H1 (cell line): Measurements from ENCODE around the gene MGAT4B. TPM values are rescaled to one million over a fixed set of nuclear protein-coding genes. Genes with fewer than 3 reads are reported as not detected.

ENCODE experiments used
- CTCF ChIA-PET: fragments of 300-600 bp; sonication (Branson Sonifier 250); formaldehyde crosslinking; loops from one replicate; lab custom pipeline; 2021; ENCODE audit not compliant: partially characterized antibody; lab: Charles Lee
- POLR2A ChIA-PET: fragments of 300-600 bp; sonication (Branson Sonifier 250); formaldehyde crosslinking; loops from one replicate; lab custom pipeline; 2021; ENCODE audit warnings: inconsistent platforms; ENCODE audit not compliant: partially characterized antibody; lab: Charles Lee
- DNase-seq, 2 experiments: peaks; one replicate each; pipeline versions ENCODE4 v3.0.0 to v3.0.0-alpha.2; 2010 to 2022; ENCODE audit warnings: low spot score in 2 of 2, low read depth in 1 of 2, mixed read lengths in 1 of 2
- FAIRE-seq: peaks from 2 replicates; lab custom pipeline; 2011; peaks lifted over from hg19 to GRCh38; lab: Jason Lieb, UNC
- H2AFZ ChIP-seq: 2 replicates; pipeline ENCODE4 v1.8.1; 2012; ENCODE audit warnings: low read length, inconsistent platforms
- H2AK5ac ChIP-seq: 2 replicates; pipeline ENCODE4 v1.6.1; 2013; ENCODE audit warnings: low read depth, low read length
- H2BK120ac ChIP-seq: replicated peaks from 2 replicates; pipeline ENCODE3; 2013; ENCODE audit warnings: low read depth, low read length, inconsistent platforms
- H2BK12ac ChIP-seq: 2 replicates; pipeline ENCODE4 v1.6.1; 2013; ENCODE audit warnings: low read depth, low read length
- H2BK15ac ChIP-seq: 2 replicates; pipeline ENCODE4 v1.6.1; 2013; ENCODE audit warnings: low read length
- H2BK20ac ChIP-seq: 2 replicates; pipeline ENCODE4 v1.6.1; 2013; ENCODE audit warnings: low read length
- H2BK5ac ChIP-seq: 2 replicates; pipeline ENCODE4 v1.6.1; 2013; ENCODE audit warnings: low read depth, low read length
- H3K14ac ChIP-seq: 2 replicates; pipeline ENCODE4 v1.6.1; 2013; ENCODE audit warnings: inconsistent platforms; ENCODE audit not compliant: insufficient read length
- H3K18ac ChIP-seq: 2 replicates; pipeline ENCODE4 v1.6.1; 2013; ENCODE audit warnings: low read length; ENCODE audit errors: extremely low read depth
- H3K23ac ChIP-seq: 2 replicates; pipeline ENCODE4 v1.6.1; 2013; ENCODE audit warnings: inconsistent platforms; ENCODE audit not compliant: insufficient read length
- H3K23me2 ChIP-seq: 2 replicates; pipeline ENCODE4 v1.6.1; 2013; ENCODE audit warnings: low read depth, low read length
- H3K27ac ChIP-seq: 2 replicates; pipeline ENCODE4 v1.6.1; 2011; ENCODE audit warnings: low read depth, low read length, inconsistent platforms
- H3K27me3 ChIP-seq, 4 experiments: replicated peaks in 1 of 4; 1 replicate in 1 of 4; 2 replicates in 3 of 4; pipeline versions ENCODE4 v1.6.1 to v1.8.1; 2011 to 2013; ENCODE audit warnings: low read length in 3 of 4, mild to moderate bottlenecking in 3 of 4, inconsistent platforms in 2 of 4, mixed read lengths in 2 of 4, moderate library complexity in 1 of 4; ENCODE audit not compliant: control insufficient read depth in 3 of 4, insufficient read depth in 3 of 4; ENCODE audit errors: extremely low read depth in 1 of 4
- H3K36me3 ChIP-seq, 4 experiments: 2 replicates each; pipeline versions ENCODE4 v1.6.1 to v1.8.1; 2011 to 2013; ENCODE audit warnings: mild to moderate bottlenecking in 4 of 4, low read length in 3 of 4, moderate library complexity in 2 of 4, control low read depth in 1 of 4, inconsistent platforms in 1 of 4; ENCODE audit not compliant: insufficient read depth in 4 of 4, control insufficient read depth in 2 of 4
- H3K4ac ChIP-seq: replicated peaks from 2 replicates; pipeline ENCODE3; 2013; ENCODE audit warnings: low read length, low read depth, mixed read lengths, inconsistent platforms; ENCODE audit not compliant: insufficient read length
- H3K4me1 ChIP-seq, 4 experiments: replicated peaks in 1 of 4; 1 replicate in 1 of 4; 2 replicates in 3 of 4; pipeline versions ENCODE4 v1.6.1 to v1.8.1; 2011 to 2013; ENCODE audit warnings: low read length in 3 of 4, inconsistent platforms in 2 of 4, mixed read lengths in 1 of 4; ENCODE audit not compliant: insufficient read depth in 4 of 4, control insufficient read depth in 3 of 4
- H3K4me2 ChIP-seq, 2 experiments: 2 replicates each; pipeline versions ENCODE4 v1.6.1 to v1.8.1; 2011 to 2013; ENCODE audit warnings: low read depth in 2 of 2, low read length in 2 of 2, control low read depth in 1 of 2, inconsistent platforms in 1 of 2, mild to moderate bottlenecking in 1 of 2; ENCODE audit not compliant: insufficient read depth in 1 of 2
- H3K4me3 ChIP-seq, 4 experiments: fragments of 200-600, 300-600 bp in 1 of 4; sonication (generic), shearing (Covaris generic), sonication (Bioruptor Twin) in 1 of 4; 2 replicates each; pipeline versions ENCODE4 v1.5.1 to v1.8.1; 2011 to 2016; ENCODE audit warnings: low read length in 4 of 4, low read depth in 3 of 4, control low read depth in 2 of 4, inconsistent platforms in 2 of 4, mild to moderate bottlenecking in 2 of 4, mixed read lengths in 1 of 4, moderate library complexity in 1 of 4; ENCODE audit not compliant: insufficient read depth in 2 of 4; ENCODE audit errors: extremely low read depth in 1 of 4
- H3K56ac ChIP-seq: replicated peaks from 2 replicates; pipeline ENCODE3; 2013; ENCODE audit warnings: low read depth, mild to moderate bottlenecking, mixed read lengths, low read length, inconsistent platforms; ENCODE audit not compliant: insufficient read length
- H3K79me1 ChIP-seq: 2 replicates; pipeline ENCODE4 v1.6.1; 2013; ENCODE audit warnings: low read depth, low read length, control low read depth
- H3K79me2 ChIP-seq, 2 experiments: 2 replicates each; pipeline versions ENCODE4 v1.6.1 to v1.8.1; 2012 to 2013; ENCODE audit warnings: low read length in 2 of 2, mild to moderate bottlenecking in 2 of 2, inconsistent platforms in 1 of 2; ENCODE audit not compliant: insufficient read depth in 2 of 2, control insufficient read depth in 1 of 2
- H3K9ac ChIP-seq, 4 experiments: replicated peaks in 1 of 4; 1 replicate in 1 of 4; 2 replicates in 3 of 4; pipeline versions ENCODE4 v1.6.1 to v1.8.1; 2011 to 2013; ENCODE audit warnings: low read depth in 3 of 4, low read length in 3 of 4, control low read depth in 2 of 4, mild to moderate bottlenecking in 2 of 4, moderate library complexity in 2 of 4, inconsistent platforms in 1 of 4; ENCODE audit errors: extremely low read depth in 1 of 4
- H3K9me3 ChIP-seq, 2 experiments: 2 replicates each; pipeline versions ENCODE4 v1.6.1 to v1.8.1; 2012 to 2013; ENCODE audit warnings: mild to moderate bottlenecking in 2 of 2, moderate library complexity in 2 of 2, control low read depth in 1 of 2, inconsistent platforms in 1 of 2, low read depth in 1 of 2, low read length in 1 of 2, mixed read lengths in 1 of 2; ENCODE audit not compliant: insufficient read depth in 2 of 2
- H4K20me1 ChIP-seq, 2 experiments: replicated peaks in 1 of 2; 2 replicates each; pipeline versions ENCODE3 to v1.8.1; 2011 to 2013; ENCODE audit warnings: inconsistent platforms in 2 of 2, low read length in 2 of 2, mild to moderate bottlenecking in 1 of 2; ENCODE audit not compliant: insufficient read depth in 2 of 2, control insufficient read depth in 1 of 2
- H4K5ac ChIP-seq: 2 replicates; pipeline ENCODE4 v1.6.1; 2013; ENCODE audit warnings: low read length, low read depth, mixed read lengths, inconsistent platforms; ENCODE audit not compliant: insufficient read length
- H4K8ac ChIP-seq: 2 replicates; pipeline ENCODE4 v1.8.0; 2013; ENCODE audit warnings: mild to moderate bottlenecking, moderate library complexity, low read length, inconsistent platforms; ENCODE audit not compliant: insufficient read depth; ENCODE audit errors: extremely low read depth
- H4K91ac ChIP-seq: replicated peaks from 2 replicates; pipeline ENCODE3; 2013; ENCODE audit warnings: low read length, mixed read lengths, inconsistent platforms; ENCODE audit not compliant: insufficient read length
- WGBS, 2 experiments: shearing (Covaris generic) in 1 of 2; methylation state at CpG; one replicate each; pipeline versions ENCODE4 v1.1.6 to v1.1.7; 2013 to 2015; ENCODE audit warnings: low lambda C conversion rate in 2 of 2, mixed read lengths in 2 of 2, inconsistent platforms in 1 of 2, low coverage in 1 of 2, missing lambda C conversion rate in 1 of 2; ENCODE audit not compliant: insufficient replicate concordance in 2 of 2, insufficient coverage in 1 of 2, insufficient read length in 1 of 2; ENCODE audit errors: extremely low coverage in 1 of 2, missing lambda C conversion rate in 1 of 2; 5-methylcytosine and 5-hydroxymethylcytosine counted together
- polyA plus RNA-seq, 7 experiments: library from polyadenylated mRNA; depleted of rRNA in 3 of 7; stranded (reverse) in 5 of 7; unstranded in 2 of 7; fragments of >200 nt in 5 of 7; fragments of 200-250 nt in 2 of 7; gene quantifications; 1 replicate in 5 of 7; 2 replicates in 1 of 7; 4 replicates in 1 of 7; pipeline versions ENCODE4 v1.2.1 to v1.2.3, GENCODE V29; 2011 to 2013; ENCODE audit warnings: missing spikeins in 2 of 7, mixed read lengths in 2 of 7
- total RNA-seq: library from RNA; stranded (reverse); fragmentation: NEBNext Ultra II Directional; extraction: Animal tissue kit (Norgen Biotek cat#: 25700); gene quantifications from 2 replicates; pipeline ENCODE4 v1.2.1, GENCODE V29; 2021
- TF ChIP-seq, protein P1 (sequence below): IDR thresholded peaks from 2 replicates; pipeline ENCODE4 v1.6.1; 2011; ENCODE audit warnings: low read length, improper control_type of control experiment

The MGAT4B gene
- total and polyA plus RNA-seq, 2 of the 8 experiments (the other 6 are each of a cell fraction or from before 2014, with no cell fraction given) = 116 to 128 TPM

DNA sequence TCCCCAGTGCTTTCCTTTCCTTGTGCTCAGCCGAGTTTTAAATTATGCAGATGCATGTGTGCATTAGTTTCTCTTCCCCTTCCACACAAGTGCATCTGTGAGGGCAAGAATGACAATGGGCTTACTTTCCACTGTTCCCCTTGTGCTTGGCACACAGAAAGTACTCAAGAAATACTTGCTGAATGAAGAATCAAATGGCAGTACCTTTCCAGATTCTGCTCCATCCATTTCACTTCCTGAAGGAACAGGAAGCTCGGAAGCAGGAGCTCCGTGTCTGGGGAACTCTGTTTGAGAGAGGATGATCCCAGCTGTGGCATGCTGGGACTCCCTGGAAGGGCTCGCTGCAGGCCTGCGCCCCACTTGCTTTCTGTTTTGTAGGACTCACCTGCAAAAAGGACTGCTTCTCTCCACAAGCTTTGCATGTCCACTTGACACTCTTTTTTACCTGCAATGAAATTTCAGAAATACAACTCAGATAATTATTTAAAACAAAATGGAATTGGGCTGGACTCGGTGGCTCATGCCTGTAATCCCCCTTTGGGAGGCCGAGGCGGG is 46.4 kb upstream of the MGAT4B start:
- POLR2A ChIA-PET = no interaction called here
- H3K4me2 ChIP-seq = no peak overlapping the region
- no peak overlapping the region for H3K18ac ChIP-seq
- H3K9ac ChIP-seq = no peak overlapping the region
- H3K4me1 ChIP-seq = no peaks in the 10 kb centered on the region
- H2BK20ac ChIP-seq = no peak overlapping the region
- H2AFZ ChIP-seq = no peak overlapping the region
- no peak overlapping the region for H2BK5ac ChIP-seq
- no peak overlapping the region for H3K27ac ChIP-seq
- no peak for FAIRE-seq
- H4K5ac ChIP-seq = no peak overlapping the region
- no peak overlapping the region for H3K4me3 ChIP-seq
- H3K79me2 ChIP-seq = peaks cover 0 to 6% of the 10 kb centered on the region in 2 experiments; a peak in 1 of 4 replicates
- no peaks in the 10 kb centered on the region for H3K9me3 ChIP-seq
- peaks cover 2 to 4% of the 10 kb centered on the region in 2 experiments for H4K20me1 ChIP-seq
- H3K4ac ChIP-seq = no peak overlapping the region
- DNase-seq = no peak
- no peak overlapping the region for H4K91ac ChIP-seq
- TF ChIP-seq, protein P1, sequence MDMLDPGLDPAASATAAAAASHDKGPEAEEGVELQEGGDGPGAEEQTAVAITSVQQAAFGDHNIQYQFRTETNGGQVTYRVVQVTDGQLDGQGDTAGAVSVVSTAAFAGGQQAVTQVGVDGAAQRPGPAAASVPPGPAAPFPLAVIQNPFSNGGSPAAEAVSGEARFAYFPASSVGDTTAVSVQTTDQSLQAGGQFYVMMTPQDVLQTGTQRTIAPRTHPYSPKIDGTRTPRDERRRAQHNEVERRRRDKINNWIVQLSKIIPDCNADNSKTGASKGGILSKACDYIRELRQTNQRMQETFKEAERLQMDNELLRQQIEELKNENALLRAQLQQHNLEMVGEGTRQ = no peak
- H3K23ac ChIP-seq = no peak overlapping the region
- 96% methylated on average over 8 of the region's 8 CpGs; no CpG with 5 or more reads in 1 of the 2 experiments for WGBS, 2 experiments
- H4K8ac ChIP-seq = no peak overlapping the region
- H3K23me2 ChIP-seq = peaks cover 2% of the 10 kb centered on the region
- peaks cover 2 to 38% (median 22%) of the 10 kb centered on the region in 4 experiments; a peak in 7 of 8 replicates for H3K36me3 ChIP-seq
- CTCF ChIA-PET = interaction anchor here (0.6 to 1.3 kb wide), 3 partner anchors 51 to 90 kb away, joined by 3 to 5 read pairs (median 5); no protein-coding TSS in a partner anchor
- H2AK5ac ChIP-seq = no peak overlapping the region
- H2BK15ac ChIP-seq = no peak overlapping the region
- H2BK120ac ChIP-seq = no peak overlapping the region
- peaks cover 3% of the 10 kb centered on the region; the same call in 1 of the 2 replicates for H3K79me1 ChIP-seq
- no peak overlapping the region for H3K56ac ChIP-seq
- no peak overlapping the region for H2BK12ac ChIP-seq
- H3K14ac ChIP-seq = no peak overlapping the region
- peaks cover 0 to 1% (median 0%) of the 10 kb centered on the region in 4 experiments; a peak in 1 of 7 replicates for H3K27me3 ChIP-seq
